HepG2 (cell line): ENCODE data around the gene PHACTR1.

Experiments
- ATF1 ChIP-seq: IDR thresholded peaks from 2 replicates; pipeline ENCODE4 v1.6.1; 2016; ENCODE audit warnings: mild to moderate bottlenecking, control low read depth
- CTCF ChIP-seq: sonication (generic); formaldehyde crosslinking; IDR thresholded peaks from 2 replicates; pipeline ENCODE4 v1.5.0; 2020; ENCODE audit warnings: mild to moderate bottlenecking, missing genetic modification reagents, moderate library complexity
- HDAC2 ChIP-seq: sonication (generic); formaldehyde crosslinking; IDR thresholded peaks from 2 replicates; pipeline ENCODE4 v1.4.0; 2020; ENCODE audit warnings: missing genetic modification reagents
- RNF2 ChIP-seq: fragments of 450-650 bp; conservative IDR thresholded peaks from 2 replicates; pipeline ENCODE4 v1.6.1; 2016; ENCODE audit warnings: low read depth
- SRY ChIP-seq: sonication (generic); formaldehyde crosslinking; IDR thresholded peaks from 2 replicates; pipeline ENCODE4 v1.8.0; 2022; ENCODE audit warnings: mild to moderate bottlenecking, missing genetic modification reagents
- TEAD2 ChIP-seq: sonication (generic); formaldehyde crosslinking; IDR thresholded peaks from 2 replicates; pipeline ENCODE4 v1.9.0; 2021; ENCODE audit warnings: missing genetic modification reagents

GRCh38 chr6:13268913-13269518 is 552.4 kb downstream of the PHACTR1 start:
- no peak for TF ChIP-seq HDAC2 (CRISPR knock-in tag)
- TF ChIP-seq TEAD2 (CRISPR knock-in tag), result no peak
- TF ChIP-seq SRY (CRISPR knock-in tag), result no peak
- no peak for TF ChIP-seq RNF2
- TF ChIP-seq ATF1 (CRISPR knock-in tag), result no peak
- TF ChIP-seq CTCF (CRISPR knock-in tag), result no peak
